Stomach smooth muscle (tissue), 2 donors: ENCODE measurements around the gene EGFL7.
"Not testable (repeated sequence)": the region's sequence is repeated elsewhere in the genome, so short reads cannot be mapped to it uniquely, and the experiment has no call there.

Experiments
- H3K27ac ChIP-seq: one replicate; pipeline ENCODE4 v1.7.0; 2013; ENCODE audit warnings: mild to moderate bottlenecking, low read length, inconsistent platforms
- H3K27me3 ChIP-seq, 2 donors: one replicate each; pipeline ENCODE4 v1.7.0; 2013; ENCODE audit warnings: low read length in 2 of 2; ENCODE audit not compliant: insufficient read depth in 2 of 2, control insufficient read depth in 1 of 2
- H3K36me3 ChIP-seq, 2 donors: one replicate each; pipeline ENCODE4 v1.7.0; 2013; ENCODE audit warnings: low read length in 2 of 2; ENCODE audit not compliant: control insufficient read depth in 2 of 2, insufficient read depth in 2 of 2
- H3K4me1 ChIP-seq: one replicate; pipeline ENCODE4 v1.7.0; 2013; ENCODE audit warnings: low read length; ENCODE audit not compliant: control insufficient read depth, insufficient read depth
- H3K4me3 ChIP-seq, 2 donors: one replicate each; pipeline ENCODE4 v1.7.0; 2013; ENCODE audit warnings: low read length in 2 of 2
- H3K9ac ChIP-seq, 2 donors: one replicate each; pipeline ENCODE4 v1.7.0; 2013; ENCODE audit warnings: low read length in 2 of 2, mild to moderate bottlenecking in 1 of 2
- H3K9me3 ChIP-seq, 2 donors: one replicate each; pipeline ENCODE4 v1.7.0; 2013; ENCODE audit warnings: low read length in 2 of 2; ENCODE audit not compliant: control insufficient read depth in 2 of 2
- donor health status: healthy.
- donor health status: Pancreatic carcinoma.

Gene EGFL7

DNA sequence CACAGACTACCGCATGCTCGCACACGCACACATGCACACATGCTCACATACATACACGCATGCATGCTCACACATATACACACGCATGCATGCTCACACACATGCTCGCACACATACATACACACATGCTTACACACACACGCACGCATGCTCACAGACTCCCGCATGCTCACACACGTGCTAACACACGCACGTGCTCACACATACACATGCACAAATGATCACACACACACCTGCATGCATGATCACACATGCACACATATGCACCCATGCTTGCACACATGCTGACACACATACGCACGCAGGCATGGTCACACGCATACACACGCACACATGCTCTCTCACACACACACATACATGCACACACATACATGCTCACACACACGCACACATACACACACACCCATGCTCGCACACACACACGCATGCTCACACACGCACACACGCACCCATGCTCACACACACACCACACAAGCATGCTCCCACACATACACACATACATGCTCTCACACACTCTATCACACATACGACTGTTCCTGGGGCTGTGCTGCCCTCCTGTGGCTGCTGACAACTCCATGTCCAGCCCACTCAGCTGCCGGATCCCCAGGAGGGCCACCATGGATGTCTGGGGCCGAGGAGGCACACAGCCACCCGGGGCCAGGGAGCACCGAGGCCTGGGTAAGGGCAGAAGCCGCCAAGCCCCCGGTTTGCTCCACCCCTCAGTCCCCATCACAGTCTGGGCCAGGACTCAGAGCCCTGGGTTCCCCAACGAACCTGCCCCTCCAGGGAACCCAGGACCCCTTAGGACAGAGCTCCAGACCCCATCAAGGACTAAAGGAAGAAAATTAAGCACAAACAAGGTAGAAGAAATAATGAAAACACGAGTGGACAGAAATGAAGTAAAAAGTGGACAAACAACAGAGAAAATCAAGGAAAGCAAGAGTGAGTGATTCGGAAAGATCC is 31.4 kb upstream of the EGFL7 start:
- no peak overlapping the region for H3K9ac ChIP-seq
- H3K9me3 ChIP-seq: no peaks in the 10 kb centered on the region
- H3K4me1 ChIP-seq: peaks cover 14% of the 10 kb centered on the region
- H3K27ac ChIP-seq: no peak overlapping the region
- no peaks in the 10 kb centered on the region for H3K36me3 ChIP-seq
- peaks cover 3 to 4% of the 10 kb centered on the region in 2 donors for H3K27me3 ChIP-seq
- no peak overlapping the region for H3K4me3 ChIP-seq

DNA sequence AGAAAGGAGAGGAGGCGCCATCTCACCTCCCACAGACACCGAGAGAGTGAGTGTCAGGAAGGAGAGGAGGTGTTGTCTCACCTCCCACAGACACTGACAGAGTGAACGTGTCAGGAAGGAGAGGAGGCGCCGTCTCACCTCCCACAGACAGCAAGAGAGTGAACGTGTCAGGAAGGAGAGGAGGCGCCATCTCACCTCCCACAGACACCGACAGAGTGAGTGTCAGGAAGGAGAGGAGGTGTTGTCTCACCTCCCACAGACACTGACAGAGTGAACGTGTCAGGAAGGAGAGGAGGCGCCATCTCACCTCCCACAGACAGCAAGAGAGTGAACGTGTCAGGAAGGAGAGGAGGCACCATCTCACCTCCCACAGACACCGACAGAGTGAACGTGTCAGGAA is 30.6 kb upstream of the EGFL7 start:
- H3K27ac ChIP-seq, H3K4me3 ChIP-seq, H3K9me3 ChIP-seq, H3K27me3 ChIP-seq, H3K9ac ChIP-seq, H3K36me3 ChIP-seq: not testable (repeated sequence)
- peaks cover 13% of the 10 kb centered on the region for H3K4me1 ChIP-seq

DNA sequence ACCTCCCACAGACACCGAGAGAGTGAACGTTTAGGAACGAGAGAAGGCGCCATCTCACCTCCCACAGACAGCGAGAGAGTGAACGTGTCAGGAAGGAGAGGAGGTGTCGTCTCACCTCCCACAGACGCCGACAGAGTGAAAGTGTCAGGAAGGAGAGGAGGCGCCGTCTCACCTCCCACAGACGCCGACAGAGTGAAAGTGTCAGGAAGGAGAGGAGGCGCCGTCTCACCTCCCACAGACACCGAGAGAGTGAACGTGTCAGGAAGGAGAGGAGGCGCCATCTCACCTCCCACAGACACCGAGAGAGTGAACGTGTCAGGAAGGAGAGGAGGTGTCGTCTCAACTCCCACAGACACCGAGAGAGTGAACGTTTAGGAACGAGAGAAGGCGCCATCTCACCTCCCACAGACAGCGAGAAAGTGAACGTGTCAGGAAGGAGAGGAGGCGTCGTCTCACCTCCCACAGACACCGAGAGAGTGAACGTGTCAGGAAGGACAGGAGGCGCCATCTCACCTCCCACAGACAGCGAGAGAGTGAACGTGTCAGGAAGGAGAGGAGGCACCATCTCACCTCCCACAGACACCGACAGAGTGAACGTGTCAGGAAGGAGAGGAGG is 30.1 kb upstream of the EGFL7 start:
- H3K27me3 ChIP-seq, H3K4me3 ChIP-seq, H3K9ac ChIP-seq, H3K9me3 ChIP-seq, H3K27ac ChIP-seq, H3K36me3 ChIP-seq: not testable (repeated sequence)
- H3K4me1 ChIP-seq: peaks cover 13% of the 10 kb centered on the region

DNA sequence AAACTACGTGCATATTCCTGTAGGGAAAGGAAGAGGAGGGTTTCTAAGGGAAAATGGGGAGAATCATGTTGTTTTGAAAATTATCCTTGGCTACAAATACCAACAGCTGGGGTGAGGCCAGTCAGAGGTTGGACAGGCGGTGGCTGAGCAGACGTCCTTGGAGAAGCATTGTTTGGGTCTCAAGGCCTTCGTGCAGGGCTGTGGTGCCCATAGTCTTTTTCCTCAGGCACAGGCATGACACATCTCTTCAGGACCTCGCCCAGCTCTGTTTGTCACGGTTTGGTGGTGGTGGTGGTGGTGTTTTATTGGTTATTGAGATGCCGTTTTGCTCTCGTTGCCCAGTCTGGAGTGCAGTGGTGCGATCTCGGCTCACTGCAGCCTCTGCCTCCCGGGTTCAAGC is 27.8 kb upstream of the EGFL7 start:
- Histone ChIP-seq H3K27ac (no peak overlapping the region), H3K9ac (no peak overlapping the region), H3K4me1 (peaks cover 13% of the 10 kb centered on the region), H3K27me3 (peaks cover 3 to 4% of the 10 kb centered on the region in 2 donors), H3K4me3 (no peak overlapping the region), H3K36me3 (no peaks in the 10 kb centered on the region), H3K9me3 (no peaks in the 10 kb centered on the region)

DNA sequence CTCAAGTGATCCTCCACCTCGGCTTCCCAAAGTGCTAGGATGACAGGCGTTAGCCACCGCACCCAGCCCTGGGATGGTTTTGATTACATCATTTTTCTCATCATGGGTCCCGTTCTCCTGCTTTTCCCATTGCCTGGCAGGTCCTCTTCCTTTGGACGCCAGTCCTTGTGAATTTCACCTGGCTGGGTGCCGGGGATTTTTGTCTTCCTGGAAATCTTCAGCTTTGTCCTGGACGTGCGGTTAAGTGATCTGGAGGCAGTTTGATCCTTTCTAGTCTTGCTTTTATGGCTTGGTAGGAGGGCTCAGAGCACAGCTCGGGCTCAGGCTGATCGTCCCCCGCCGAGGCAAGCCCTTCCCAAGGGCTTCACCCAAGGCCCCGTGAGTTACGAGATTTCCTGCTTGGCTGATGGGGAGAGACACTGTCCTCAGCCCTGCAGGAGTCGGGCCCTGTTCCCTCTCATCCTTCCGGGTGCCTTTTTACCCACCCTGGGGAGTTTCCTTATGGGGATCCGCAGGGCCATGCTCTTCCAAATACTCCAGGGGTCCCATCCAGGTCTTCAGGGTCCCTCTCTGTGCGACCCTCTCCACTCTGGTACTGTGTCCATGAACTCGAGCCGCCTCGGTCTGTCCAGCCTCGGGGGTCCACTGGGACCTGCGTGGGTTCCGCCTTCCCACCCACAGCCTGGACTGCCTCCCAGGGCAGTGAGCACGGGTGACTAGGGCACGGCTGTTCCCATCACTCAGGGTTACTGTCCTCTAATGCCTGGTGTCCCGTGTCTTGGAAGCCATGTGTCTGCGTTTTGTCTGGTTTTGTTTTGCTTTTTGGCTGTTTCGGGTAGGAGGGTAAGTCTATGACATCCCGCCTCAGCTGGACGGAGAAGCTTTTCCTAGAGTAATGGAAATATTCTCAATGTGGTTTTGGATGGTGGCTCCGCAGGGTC is 22.3 kb upstream of the EGFL7 start:
- Histone ChIP-seq H3K9ac (no peak overlapping the region), H3K9me3 (no peaks in the 10 kb centered on the region), H3K4me3 (no peak overlapping the region), H3K4me1 (peaks cover 2% of the 10 kb centered on the region), H3K27ac (no peak overlapping the region), H3K27me3 (peaks cover 22 to 24% of the 10 kb centered on the region in 2 donors), H3K36me3 (no peaks in the 10 kb centered on the region)

DNA sequence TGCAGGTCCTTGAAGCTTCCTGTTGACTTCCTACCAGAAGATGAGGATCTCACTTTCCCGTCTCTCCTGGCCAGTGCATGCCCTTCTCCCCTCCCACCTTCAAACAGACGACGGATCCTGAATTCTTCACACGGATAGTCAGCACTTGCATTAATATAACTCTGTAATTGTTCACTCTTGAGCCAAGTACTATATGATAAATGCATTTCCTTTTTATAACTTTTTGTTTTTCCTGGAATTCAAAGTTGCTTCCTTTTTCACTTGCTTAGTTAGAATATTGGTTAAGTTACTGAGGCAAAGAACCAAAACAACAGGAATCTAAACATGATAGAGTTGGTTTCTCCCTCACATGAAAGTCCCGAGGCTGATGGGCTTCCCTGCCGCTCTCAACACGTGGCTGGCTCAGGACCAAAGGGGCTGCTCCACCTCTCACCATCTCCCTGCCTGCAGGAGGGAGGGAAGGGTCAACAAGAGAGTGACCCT is 20.2 kb upstream of the EGFL7 start:
- peaks cover 7% of the 10 kb centered on the region for H3K4me1 ChIP-seq
- no peaks in the 10 kb centered on the region for H3K9me3 ChIP-seq
- H3K4me3 ChIP-seq: no peak overlapping the region
- H3K9ac ChIP-seq: no peak overlapping the region
- H3K27me3 ChIP-seq: peaks cover 30 to 38% of the 10 kb centered on the region in 2 donors
- H3K27ac ChIP-seq: no peak overlapping the region
- no peaks in the 10 kb centered on the region for H3K36me3 ChIP-seq

DNA sequence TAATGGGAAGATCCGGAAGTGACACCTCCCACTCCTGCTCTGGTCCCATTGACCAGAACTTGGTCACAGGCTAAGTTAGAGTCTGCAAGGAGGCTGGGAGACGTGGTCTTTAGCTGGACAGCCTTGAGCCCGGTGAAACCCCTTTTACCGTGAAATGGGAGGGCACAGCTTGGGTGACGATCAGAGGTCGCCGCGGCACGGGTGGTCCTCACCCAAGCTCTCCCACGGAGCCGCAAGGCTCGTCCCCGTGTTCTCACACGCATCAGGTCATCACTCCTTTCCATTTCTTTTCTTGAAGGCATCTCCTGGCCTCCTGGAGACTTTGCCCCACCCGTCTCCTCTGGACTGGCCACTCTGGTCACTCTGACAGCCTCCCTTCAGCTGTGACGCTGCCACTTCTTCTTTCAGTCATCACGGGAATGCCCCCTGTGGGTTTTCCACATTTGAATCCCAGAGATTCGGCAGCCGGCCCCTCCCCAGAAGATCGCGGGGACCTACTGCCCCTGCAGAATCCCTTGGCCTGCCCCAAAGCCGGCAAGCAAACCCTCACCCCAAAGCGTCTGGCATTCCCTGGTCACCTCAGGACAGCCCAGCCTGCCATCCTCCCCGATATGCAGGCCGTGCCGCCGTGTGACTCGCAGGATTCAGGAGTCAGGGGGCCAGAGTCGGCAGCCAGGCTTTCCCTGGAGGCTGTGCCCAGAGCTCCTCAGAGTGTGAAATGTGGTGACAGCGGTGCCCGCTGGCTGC is 18.9 kb upstream of the EGFL7 start:
- H3K4me1 ChIP-seq: peaks cover 7% of the 10 kb centered on the region
- peak overlapping the region in 1 of 2 donors; percentile 40 for H3K4me3 ChIP-seq
- H3K27ac ChIP-seq: no peak overlapping the region
- peaks cover 30 to 38% of the 10 kb centered on the region in 2 donors for H3K27me3 ChIP-seq
- no peaks in the 10 kb centered on the region for H3K9me3 ChIP-seq
- no peak overlapping the region for H3K9ac ChIP-seq
- H3K36me3 ChIP-seq: no peaks in the 10 kb centered on the region

DNA sequence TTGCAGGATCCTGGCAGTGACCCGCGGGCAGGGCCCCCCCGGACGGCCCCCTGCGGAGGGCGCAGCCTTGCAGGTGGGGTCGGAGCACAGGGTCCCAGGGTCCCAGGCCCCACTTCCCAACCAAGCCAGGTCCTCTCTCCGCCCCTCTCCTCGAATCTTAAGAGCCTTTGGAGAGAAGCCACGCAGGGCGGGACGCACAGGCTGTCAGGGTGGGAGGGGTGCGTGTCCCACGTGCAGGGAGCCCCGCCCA is 18.4 kb upstream of the EGFL7 start:
- peak overlapping the region in 1 of 2 donors; percentile 40 for H3K4me3 ChIP-seq
- H3K27me3 ChIP-seq: peaks cover 30 to 38% of the 10 kb centered on the region in 2 donors
- no peak overlapping the region for H3K27ac ChIP-seq
- H3K9me3 ChIP-seq: no peaks in the 10 kb centered on the region
- H3K9ac ChIP-seq: no peak overlapping the region
- H3K4me1 ChIP-seq: peaks cover 7% of the 10 kb centered on the region
- H3K36me3 ChIP-seq: no peaks in the 10 kb centered on the region

DNA sequence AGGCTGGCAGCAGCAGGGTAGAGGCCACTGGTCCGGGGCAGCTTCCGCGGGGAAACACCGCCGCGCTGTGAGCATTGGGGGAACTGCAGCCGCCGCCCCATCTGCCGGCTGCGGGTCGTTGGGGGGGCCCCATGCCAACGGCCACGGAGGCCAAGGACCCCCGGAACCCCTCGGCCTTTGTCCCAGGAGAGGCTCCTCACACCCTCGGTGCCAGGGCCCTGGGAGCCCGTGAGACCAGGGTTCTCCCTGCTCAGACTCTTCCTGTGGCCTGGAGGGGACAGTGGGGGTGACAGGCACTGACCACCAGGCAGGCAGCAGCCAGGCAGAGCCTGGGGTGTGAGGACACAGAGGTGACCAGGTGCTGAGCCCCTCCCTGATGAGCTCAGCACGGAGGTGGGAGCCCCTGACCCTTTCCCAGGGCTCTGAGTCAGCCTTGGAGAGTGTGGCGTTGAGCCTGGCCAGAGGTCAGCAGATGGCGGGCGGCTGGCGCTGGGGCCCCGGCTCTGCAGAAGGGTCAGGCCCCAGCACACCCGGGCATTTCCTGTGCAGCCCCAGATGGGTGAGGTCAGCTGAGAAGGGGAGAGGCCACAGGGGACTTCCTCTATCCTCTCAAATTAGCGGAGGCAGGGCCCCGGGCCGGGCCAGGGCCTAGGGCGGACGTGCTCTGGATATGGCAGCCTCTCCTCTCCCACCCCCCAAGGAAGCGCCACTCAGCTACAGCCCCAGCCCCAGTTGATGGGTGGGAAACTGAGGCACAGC is 17.9 kb upstream of the EGFL7 start:
- peaks cover 30 to 38% of the 10 kb centered on the region in 2 donors for H3K27me3 ChIP-seq
- H3K4me1 ChIP-seq: peaks cover 7% of the 10 kb centered on the region
- H3K9ac ChIP-seq: peak overlapping the region in 1 of 2 donors; percentile 27

More for the DNA sequence above, 17.9 kb upstream of the EGFL7 start:
- Histone ChIP-seq H3K9me3 (no peaks in the 10 kb centered on the region), H3K36me3 (no peaks in the 10 kb centered on the region), H3K4me3 (no peak overlapping the region), H3K27ac (no peak overlapping the region)
